Measurements from ENCODE around the gene PRKG1. TPM values are rescaled to one million over a fixed set of nuclear protein-coding genes. Genes with fewer than 3 reads are reported as not detected.

PRKG1 gene
- polyA plus RNA-seq, 1 donor: 12.0 TPM

DNA sequence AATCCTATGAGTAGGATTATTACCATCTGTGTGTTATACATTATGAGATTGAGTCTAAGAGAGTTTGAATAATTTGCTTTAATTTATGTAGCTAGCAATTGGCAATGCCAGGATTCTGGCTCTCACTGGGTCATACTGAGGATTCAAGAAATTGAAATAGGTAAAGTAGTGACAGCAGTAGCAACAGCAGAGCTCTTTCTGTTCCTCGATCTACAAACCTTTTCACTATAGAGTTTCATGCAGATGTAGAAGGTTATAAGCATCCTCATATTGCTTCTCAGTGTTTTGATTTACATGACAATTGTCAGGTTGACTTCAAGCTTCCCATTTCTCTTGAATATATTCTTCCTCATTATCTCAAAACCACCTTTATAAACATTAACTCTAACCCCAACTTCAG lies 919.2 kb downstream of the PRKG1 start:
- Histone ChIP-seq H3K27me3 (ENCODE audit: control insufficient read depth, insufficient read depth, low read length) (no peaks in the 10 kb centered on the region), H3K36me3 (ENCODE audit: control insufficient read depth, insufficient read depth, low read length) (no peaks in the 10 kb centered on the region), H3K4me1 (ENCODE audit: control insufficient read depth, insufficient read depth, low read length) (no peaks in the 10 kb centered on the region), H3K9me3 (ENCODE audit: control insufficient read depth, low read depth, low read length) (no peaks in the 10 kb centered on the region), H3K27ac (ENCODE audit: low read length) (no peak overlapping the region), H3K4me3 (ENCODE audit: low read length) (no peak overlapping the region)
- no peak for DNase-seq
- WGBS (ENCODE audit: insufficient coverage, low lambda C conversion rate): no CpG with 5 or more reads among the region's 1 CpG

GRCh38 chr10:51999096-51999495 lies 924.8 kb downstream of the PRKG1 start:
- Histone ChIP-seq H3K9me3 (ENCODE audit: control insufficient read depth, low read depth, low read length) (no peaks in the 10 kb centered on the region), H3K4me3 (ENCODE audit: low read length) (no peak overlapping the region), H3K27me3 (ENCODE audit: control insufficient read depth, insufficient read depth, low read length) (no peaks in the 10 kb centered on the region), H3K27ac (ENCODE audit: low read length) (no peak overlapping the region), H3K4me1 (ENCODE audit: control insufficient read depth, insufficient read depth, low read length) (no peaks in the 10 kb centered on the region), H3K36me3 (ENCODE audit: control insufficient read depth, insufficient read depth, low read length) (no peaks in the 10 kb centered on the region)
- WGBS (ENCODE audit: insufficient coverage, low lambda C conversion rate): 93% methylated on average over 2 of the region's 5 CpGs
- no peak for DNase-seq

DNA sequence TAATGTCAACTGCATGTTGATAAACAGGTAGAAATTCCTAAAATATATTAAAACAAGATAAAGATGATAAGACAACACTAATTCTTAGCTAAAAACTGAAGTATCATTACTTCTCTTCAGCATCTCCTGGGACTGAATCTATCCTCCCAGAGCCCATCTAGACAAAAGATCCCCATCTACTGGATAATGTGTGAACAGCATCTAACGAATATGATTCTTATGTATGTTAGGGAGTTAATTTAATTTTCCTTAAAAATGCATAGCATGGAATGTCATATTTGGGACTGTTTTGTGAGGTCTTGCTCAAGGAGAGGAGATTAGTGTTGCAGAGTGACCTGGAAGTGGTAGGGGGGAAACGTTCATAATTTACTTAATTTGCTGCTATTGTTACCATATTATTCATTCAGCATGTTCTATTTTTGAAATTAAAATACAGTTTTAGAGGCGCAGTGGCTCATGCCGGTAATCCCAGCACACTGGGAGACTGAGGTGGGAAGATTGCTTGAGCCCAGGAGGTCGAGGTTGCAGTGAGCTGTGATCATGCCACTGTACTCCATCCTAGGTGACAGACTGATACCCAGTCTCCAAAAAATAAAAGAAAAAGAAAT lies 930.2 kb downstream of the PRKG1 start:
- no peaks in the 10 kb centered on the region for H3K27me3 ChIP-seq (ENCODE audit: control insufficient read depth, insufficient read depth, low read length)
- H3K36me3 ChIP-seq (ENCODE audit: control insufficient read depth, insufficient read depth, low read length): no peaks in the 10 kb centered on the region
- H3K4me1 ChIP-seq (ENCODE audit: control insufficient read depth, insufficient read depth, low read length): no peaks in the 10 kb centered on the region
- H3K4me3 ChIP-seq (ENCODE audit: low read length): no peak overlapping the region
- H3K27ac ChIP-seq (ENCODE audit: low read length): no peak overlapping the region
- DNase-seq: peak; percentile 2 to 14
- no CpG with 5 or more reads among the region's 5 CpGs for WGBS (ENCODE audit: insufficient coverage, low lambda C conversion rate)
- peaks cover 3% of the 10 kb centered on the region for H3K9me3 ChIP-seq (ENCODE audit: control insufficient read depth, low read depth, low read length)

DNA sequence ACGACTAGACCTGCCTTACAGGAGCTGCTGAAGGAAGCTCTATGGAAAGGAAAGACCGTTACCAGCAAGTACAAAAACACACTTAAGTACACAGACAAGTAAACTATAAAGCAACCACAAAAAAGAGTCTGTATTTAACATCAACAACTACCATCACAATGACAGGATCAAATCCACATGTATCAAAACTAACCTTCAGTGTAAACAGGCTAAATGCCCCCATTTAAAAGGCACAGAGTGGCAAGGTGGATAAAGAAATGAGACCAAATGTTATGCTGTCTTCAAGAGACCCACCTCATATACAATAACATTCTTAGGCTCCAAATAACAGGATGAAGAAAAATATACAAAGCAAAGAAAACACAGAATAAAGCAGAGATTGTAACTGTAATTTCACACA lies 932.8 kb downstream of the PRKG1 start:
- DNase-seq: no peak
- 100% methylated on average over 2 of the region's 2 CpGs for WGBS (ENCODE audit: insufficient coverage, low lambda C conversion rate)
- peaks cover 3% of the 10 kb centered on the region for H3K9me3 ChIP-seq (ENCODE audit: control insufficient read depth, low read depth, low read length)
- no peaks in the 10 kb centered on the region for H3K36me3 ChIP-seq (ENCODE audit: control insufficient read depth, insufficient read depth, low read length)
- H3K4me3 ChIP-seq (ENCODE audit: low read length): no peak overlapping the region
- no peaks in the 10 kb centered on the region for H3K27me3 ChIP-seq (ENCODE audit: control insufficient read depth, insufficient read depth, low read length)
- no peak overlapping the region for H3K27ac ChIP-seq (ENCODE audit: low read length)
- H3K4me1 ChIP-seq (ENCODE audit: control insufficient read depth, insufficient read depth, low read length): no peaks in the 10 kb centered on the region

GRCh38 chr10:52011118-52011517 lies 936.8 kb downstream of the PRKG1 start:
- Histone ChIP-seq H3K36me3 (ENCODE audit: control insufficient read depth, insufficient read depth, low read length) (no peaks in the 10 kb centered on the region), H3K4me1 (ENCODE audit: control insufficient read depth, insufficient read depth, low read length) (no peaks in the 10 kb centered on the region), H3K4me3 (ENCODE audit: low read length) (no peak overlapping the region), H3K27ac (ENCODE audit: low read length) (no peak overlapping the region), H3K9me3 (ENCODE audit: control insufficient read depth, low read depth, low read length) (peaks cover 3% of the 10 kb centered on the region), H3K27me3 (ENCODE audit: control insufficient read depth, insufficient read depth, low read length) (no peaks in the 10 kb centered on the region)
- DNase-seq: no peak
- 100% methylated on average over 1 of the region's 1 CpG for WGBS (ENCODE audit: insufficient coverage, low lambda C conversion rate)

- H3K27ac ChIP-seq (ENCODE audit: low read length): no peak overlapping the region
- no peaks in the 10 kb centered on the region for H3K36me3 ChIP-seq (ENCODE audit: control insufficient read depth, insufficient read depth, low read length)
- WGBS (ENCODE audit: insufficient coverage, low lambda C conversion rate): 40% methylated on average over 1 of the region's 3 CpGs
- DNase-seq: no peak
- H3K27me3 ChIP-seq (ENCODE audit: control insufficient read depth, insufficient read depth, low read length): no peaks in the 10 kb centered on the region
- no peak overlapping the region for H3K4me3 ChIP-seq (ENCODE audit: low read length)
- no peaks in the 10 kb centered on the region for H3K9me3 ChIP-seq (ENCODE audit: control insufficient read depth, low read depth, low read length)
- H3K4me1 ChIP-seq (ENCODE audit: control insufficient read depth, insufficient read depth, low read length): no peaks in the 10 kb centered on the region
These were observed 944.8 kb downstream of the PRKG1 start for GRCh38 chr10:52019077-52019555.

- Histone ChIP-seq H3K4me1 (ENCODE audit: control insufficient read depth, insufficient read depth, low read length) (no peaks in the 10 kb centered on the region), H3K27me3 (ENCODE audit: control insufficient read depth, insufficient read depth, low read length) (no peaks in the 10 kb centered on the region)
These were observed 945.4 kb downstream of the PRKG1 start for GRCh38 chr10:52019656-52020055.

DNA sequence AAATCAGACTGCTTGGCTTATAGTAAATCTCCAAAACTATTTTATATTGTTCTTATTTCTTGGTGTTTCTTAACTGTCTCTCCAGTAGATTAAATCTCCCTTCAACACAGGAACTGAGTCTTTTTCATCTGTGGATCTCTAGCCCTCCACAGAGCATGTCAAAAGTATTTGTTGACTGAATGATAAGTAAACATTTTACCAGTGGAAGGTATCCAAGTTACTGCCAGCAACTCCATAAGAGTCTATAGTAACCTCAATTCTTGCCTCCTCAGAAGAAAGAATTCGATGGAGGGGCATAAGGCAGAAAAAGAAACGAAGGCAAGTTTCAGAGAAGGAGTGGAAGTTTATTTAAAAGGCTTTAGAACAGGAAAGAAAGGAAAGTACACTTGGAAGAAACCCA lies 945.9 kb downstream of the PRKG1 start:
- H3K9me3 ChIP-seq (ENCODE audit: control insufficient read depth, low read depth, low read length): no peaks in the 10 kb centered on the region
- no peaks in the 10 kb centered on the region for H3K36me3 ChIP-seq (ENCODE audit: control insufficient read depth, insufficient read depth, low read length)
- H3K4me3 ChIP-seq (ENCODE audit: low read length): no peak overlapping the region
- no peaks in the 10 kb centered on the region for H3K4me1 ChIP-seq (ENCODE audit: control insufficient read depth, insufficient read depth, low read length)
- H3K27me3 ChIP-seq (ENCODE audit: control insufficient read depth, insufficient read depth, low read length): no peaks in the 10 kb centered on the region
- no peak overlapping the region for H3K27ac ChIP-seq (ENCODE audit: low read length)
- no peak for DNase-seq
- 83% methylated on average over 2 of the region's 2 CpGs for WGBS (ENCODE audit: insufficient coverage, low lambda C conversion rate)

More at GRCh38 chr10:52019656-52020055, 945.4 kb downstream of the PRKG1 start:
- Histone ChIP-seq H3K9me3 (ENCODE audit: control insufficient read depth, low read depth, low read length) (no peaks in the 10 kb centered on the region), H3K27ac (ENCODE audit: low read length) (no peak overlapping the region), H3K36me3 (ENCODE audit: control insufficient read depth, insufficient read depth, low read length) (no peaks in the 10 kb centered on the region), H3K4me3 (ENCODE audit: low read length) (no peak overlapping the region)
- DNase-seq: no peak

DNA sequence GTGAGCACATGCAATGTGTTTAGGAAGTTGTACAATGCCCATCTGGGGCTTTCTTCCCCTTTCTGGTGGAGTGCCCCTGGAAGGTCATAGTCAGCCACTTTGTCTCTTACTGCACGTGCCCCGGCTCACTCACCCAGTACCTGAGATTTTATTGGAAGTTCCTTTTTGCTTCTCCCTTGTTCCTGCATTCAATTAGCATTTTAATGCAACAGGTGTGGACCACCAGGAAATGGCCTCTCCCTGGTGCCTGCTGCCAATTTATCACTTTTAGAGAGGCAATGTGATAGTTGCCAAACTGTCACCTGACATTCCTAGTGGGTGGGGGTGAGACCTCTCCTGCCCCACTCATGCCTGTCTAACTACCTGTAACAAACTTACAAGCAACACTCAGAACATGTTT lies 946.4 kb downstream of the PRKG1 start:
- no peaks in the 10 kb centered on the region for H3K36me3 ChIP-seq (ENCODE audit: control insufficient read depth, insufficient read depth, low read length)
- DNase-seq: no peak
- WGBS (ENCODE audit: insufficient coverage, low lambda C conversion rate): no CpG with 5 or more reads among the region's 2 CpGs
- H3K27ac ChIP-seq (ENCODE audit: low read length): no peak overlapping the region
- H3K9me3 ChIP-seq (ENCODE audit: control insufficient read depth, low read depth, low read length): no peaks in the 10 kb centered on the region
- no peaks in the 10 kb centered on the region for H3K27me3 ChIP-seq (ENCODE audit: control insufficient read depth, insufficient read depth, low read length)
- no peak overlapping the region for H3K4me3 ChIP-seq (ENCODE audit: low read length)
- no peaks in the 10 kb centered on the region for H3K4me1 ChIP-seq (ENCODE audit: control insufficient read depth, insufficient read depth, low read length)

GRCh38 chr10:52027055-52027705 lies 952.9 kb downstream of the PRKG1 start:
- Histone ChIP-seq H3K4me3 (ENCODE audit: low read length) (no peak overlapping the region), H3K27me3 (ENCODE audit: control insufficient read depth, insufficient read depth, low read length) (no peaks in the 10 kb centered on the region), H3K27ac (ENCODE audit: low read length) (no peak overlapping the region), H3K9me3 (ENCODE audit: control insufficient read depth, low read depth, low read length) (no peaks in the 10 kb centered on the region), H3K4me1 (ENCODE audit: control insufficient read depth, insufficient read depth, low read length) (no peaks in the 10 kb centered on the region), H3K36me3 (ENCODE audit: control insufficient read depth, insufficient read depth, low read length) (no peaks in the 10 kb centered on the region)
- DNase-seq: no peak
- WGBS (ENCODE audit: insufficient coverage, low lambda C conversion rate): no CpG with 5 or more reads among the region's 4 CpGs

- Histone ChIP-seq H3K4me3 (ENCODE audit: low read length) (no peak overlapping the region), H3K27me3 (ENCODE audit: control insufficient read depth, insufficient read depth, low read length) (no peaks in the 10 kb centered on the region), H3K27ac (ENCODE audit: low read length) (no peak overlapping the region), H3K36me3 (ENCODE audit: control insufficient read depth, insufficient read depth, low read length) (no peaks in the 10 kb centered on the region), H3K9me3 (ENCODE audit: control insufficient read depth, low read depth, low read length) (no peaks in the 10 kb centered on the region), H3K4me1 (ENCODE audit: control insufficient read depth, insufficient read depth, low read length) (no peaks in the 10 kb centered on the region)
- no CpG with 5 or more reads among the region's 2 CpGs for WGBS (ENCODE audit: insufficient coverage, low lambda C conversion rate)
- DNase-seq: no peak
These were observed 954.2 kb downstream of the PRKG1 start for GRCh38 chr10:52028523-52028858.

Measured in large intestine (tissue), 3 donors.